MM.1S (cell line): ENCODE results near the gene BTBD9.

Source experiments
- CTCF ChIP-seq: fragments of 300-600 bp; sonication (generic); IDR thresholded peaks from 2 replicates; pipeline ENCODE4 v1.5.1; 2016; ENCODE audit warnings: antibody characterized with exemption, low read length, mixed read lengths
- EZH2 ChIP-seq: fragments of 300-600 bp; sonication (generic); optimal IDR thresholded peaks from 2 replicates; pipeline ENCODE3; 2017; ENCODE audit warnings: low read depth, mild to moderate bottlenecking, antibody characterized with exemption, low read length, mixed read lengths
- EZH2phosphoT487 ChIP-seq: fragments of 300-600 bp; sonication (generic); IDR thresholded peaks from 2 replicates; pipeline ENCODE4 v1.6.1; 2018; ENCODE audit warnings: antibody characterized with exemption, low read length

GRCh38 chr6:38459291-38459690 lies 180.4 kb downstream of the BTBD9 start:
- TF ChIP-seq CTCF (no peak), EZH2phosphoT487 (no peak), EZH2 (no peak)
